Heart right ventricle (tissue), 16 donors: ENCODE results near the gene DAPK1. TPM values are rescaled to one million over a fixed set of nuclear protein-coding genes. Genes with fewer than 3 reads are reported as not detected.

Source experiments
- ATAC-seq, 8 donors: fragments of 200-7000 bp; cut with Tn5 transposase; one replicate each; pipeline ENCODE4 v1.9.1; 2020; ENCODE audit warnings: mild to moderate bottlenecking in 8 of 8, moderate library complexity in 8 of 8, moderate number of reproducible peaks in 1 of 8
- DNase-seq, 2 donors: peaks; one replicate each; pipeline ENCODE4 v3.0.0-alpha.2; 2020
- H3K27ac ChIP-seq, 10 donors: fragments of 200-600 bp; sonication (generic) in 2 of 10; one replicate each; pipeline versions ENCODE4 v1.5.0 to v1.8.0; 2020 to 2022; ENCODE audit warnings: mild to moderate bottlenecking in 3 of 10
- H3K27me3 ChIP-seq, 7 donors: fragments of 200-600 bp; one replicate each; pipeline ENCODE4 v1.8.0; 2021 to 2022; ENCODE audit warnings: mild to moderate bottlenecking in 2 of 7
- H3K36me3 ChIP-seq, 9 donors: fragments of 200-600 bp; sonication (generic) in 1 of 9; one replicate each; pipeline versions ENCODE4 v1.5.0 to v1.8.0; 2020 to 2022; ENCODE audit warnings: mild to moderate bottlenecking in 2 of 9
- H3K4me1 ChIP-seq, 9 donors: fragments of 200-600 bp; sonication (generic) in 1 of 9; one replicate each; pipeline versions ENCODE4 v1.5.0 to v1.8.0; 2020 to 2022; ENCODE audit warnings: mild to moderate bottlenecking in 4 of 9
- H3K4me3 ChIP-seq, 10 donors: fragments of 200-600 bp; sonication (generic) in 2 of 10; one replicate each; pipeline versions ENCODE4 v1.5.0 to v1.8.0; 2020 to 2022; ENCODE audit warnings: mild to moderate bottlenecking in 7 of 10, moderate library complexity in 2 of 10
- H3K9me3 ChIP-seq, 11 donors: fragments of 200-600 bp in 10 of 11; sonication (generic) in 2 of 11; one replicate each; pipeline versions ENCODE4 v1.5.0 to v1.8.0; 2013 to 2022; ENCODE audit warnings: mild to moderate bottlenecking in 2 of 11, control low read depth in 1 of 11, moderate library complexity in 1 of 11
- CTCF ChIP-seq, 9 donors: fragments of 200-600 bp; sonication (generic) in 2 of 9; IDR thresholded peaks; one replicate each; pipeline versions ENCODE4 v1.5.0 to v1.8.0; 2021 to 2022; ENCODE audit warnings: antibody characterized with exemption in 9 of 9, mild to moderate bottlenecking in 5 of 9, moderate library complexity in 1 of 9
- WGBS, 2 donors: extraction: QIAGEN DNeasy Blood & Tissue Kit; methylation state at CpG; one replicate each; pipeline ENCODE4 v1.1.7; 2013; ENCODE audit warnings: inconsistent platforms in 1 of 2; 5-methylcytosine and 5-hydroxymethylcytosine counted together
- intact Hi-C, 10 donors: fragments of 100-400 bp; cut with DNase I; formaldehyde crosslinking; loops; one replicate each; pipeline versions ENCODE4 v1.11.1 to v1.14.2; 2022
- polyA plus RNA-seq, 2 donors: library from polyadenylated mRNA; stranded (reverse); fragments of 200-250 nt; gene quantifications; one replicate each; pipeline ENCODE4 v1.2.3, GENCODE V29; 2013
- total RNA-seq, 10 donors: library from RNA; stranded (reverse); fragmentation: NEBNext Ultra II Directional in 3 of 10; extraction: Animal tissue kit (Norgen Biotek cat#: 25700) in 3 of 10; gene quantifications; one replicate each; pipeline versions ENCODE4 v1.2.1 to v1.2.4, GENCODE V29; 2021 to 2023
- donor health status: Arrhythmogenic right ventricular cardiomyopathy.
- donor health status: ischemic (EF 13 %, LVEDD 7.1; RV severe dilation, severe dysfunction).
- donor health status: healthy with polysubstance abuse.
- donor health status: DM: no; HTN: yes; CAD: no.
- donor health status: DM: no; HTN: no; CAD: no.
- donor health status: ischemic (EF 25% LVEDD 6.9; RV normal size, moderate dysfunction).
- donor health status: ischemic (EF 25% LVEDD 5.7; RV mildly dilated, moderate dysfunction).
- donor health status: healthy.
- donor health status: DM: yes; HTN: yes; CAD: no.
- donor health status: Ischemic cardiomyopathy.
- donor health status: ischemic (EF 35%, LVEDD 5.7; RV mildly dilated, moderate dysfunction).
- donor health status: nonischemic (EF 11% LVEDD 7.7; RV severe dilation, severe dysfunction).
- donor health status: DM: yes; HTN: yes; CAD: no.
- donor health status: PGD.
- donor health status: ischemic (EF 29% LVEDD 5.4; RV normal size, mild dysfunction).
- donor health status: nonischemic (EF 23%, LVEDD 6.1; RV moderate dilation, normal function).

Gene DAPK1
- total and polyA plus RNA-seq, 12 donors: 1.1 to 15.5 (median 4.2) TPM

- no peak for DNase-seq
- no peak overlapping the region for H3K27ac ChIP-seq
- no peaks in the 10 kb centered on the region for H3K9me3 ChIP-seq
- intact Hi-C loops: no loop called here
- TF ChIP-seq CTCF (IDR thresholded peaks at IDR 0.05): no peak
- H3K36me3 ChIP-seq: peaks cover 0 to 50% (median 25%) of the 10 kb centered on the region in 9 donors
- H3K4me1 ChIP-seq: peaks cover 0 to 31% (median 15%) of the 10 kb centered on the region in 9 donors
- WGBS, 2 donors: 73 to 82% methylated on average over 3 of the region's 3 CpGs
- no peak for ATAC-seq
- H3K27me3 ChIP-seq: peaks cover 0 to 12% (median 4%) of the 10 kb centered on the region in 7 donors
- no peak overlapping the region for H3K4me3 ChIP-seq
Measured at GRCh38 chr9:87732756-87733155, 235.1 kb downstream of the DAPK1 start.

GRCh38 chr9:87733273-87734052 lies 235.8 kb downstream of the DAPK1 start:
- H3K27me3 ChIP-seq: peaks cover 0 to 13% (median 4%) of the 10 kb centered on the region in 7 donors
- intact Hi-C loops: no loop called here
- no peak overlapping the region for H3K27ac ChIP-seq
- no peak for TF ChIP-seq CTCF (IDR thresholded peaks at IDR 0.05)
- DNase-seq (no peak), ATAC-seq (no peak)
- H3K4me3 ChIP-seq: no peak overlapping the region
- WGBS, 2 donors: 89 to 92% methylated on average over 7 of the region's 7 CpGs
- H3K4me1 ChIP-seq: peaks cover 0 to 24% (median 11%) of the 10 kb centered on the region in 9 donors
- peaks cover 0 to 43% (median 18%) of the 10 kb centered on the region in 9 donors for H3K36me3 ChIP-seq
- no peaks in the 10 kb centered on the region for H3K9me3 ChIP-seq

- ATAC-seq (no peak), DNase-seq (no peak)
- TF ChIP-seq CTCF (IDR thresholded peaks at IDR 0.05): no peak
- Histone ChIP-seq H3K27ac (no peak overlapping the region), H3K27me3 (peaks cover 0 to 15% (median 4%) of the 10 kb centered on the region in 7 donors), H3K9me3 (no peaks in the 10 kb centered on the region), H3K4me3 (no peak overlapping the region), H3K36me3 (peaks cover 0 to 36% (median 17%) of the 10 kb centered on the region in 9 donors), H3K4me1 (peaks cover 0 to 18% (median 6%) of the 10 kb centered on the region in 9 donors)
- WGBS, 2 donors: 53 to 63% methylated on average over 2 of the region's 2 CpGs
- intact Hi-C loops: no loop called here
Measured at GRCh38 chr9:87734106-87734505, 236.4 kb downstream of the DAPK1 start.

DNA sequence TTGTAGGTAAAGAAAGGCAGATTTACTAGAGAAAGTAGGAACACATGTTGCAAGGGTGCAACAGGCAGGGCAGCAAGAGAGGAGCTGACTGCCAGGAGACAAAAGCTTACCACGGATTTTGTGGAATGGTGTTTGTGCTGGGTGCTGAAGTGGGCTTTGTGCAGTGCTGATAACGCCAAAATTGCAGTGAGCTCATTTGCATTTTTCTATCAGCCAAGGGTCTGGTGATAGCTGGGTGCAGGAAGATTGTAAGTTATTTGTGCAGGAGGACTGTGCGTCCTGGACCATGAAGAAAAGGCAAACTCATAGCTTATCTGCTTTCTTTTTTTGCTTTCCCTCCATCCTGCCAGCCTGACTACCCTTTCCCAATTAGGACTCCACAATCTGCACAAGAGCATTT lies 241.9 kb downstream of the DAPK1 start:
- intact Hi-C loops: no loop called here
- 53 to 58% methylated on average over 3 of the region's 3 CpGs for WGBS, 2 donors

More for the DNA sequence above, 241.9 kb downstream of the DAPK1 start:
- no peak for TF ChIP-seq CTCF (IDR thresholded peaks at IDR 0.05)
- DNase-seq: no peak
- no peak overlapping the region for H3K4me3 ChIP-seq
- no peaks in the 10 kb centered on the region for H3K4me1 ChIP-seq
- ATAC-seq: no peak
- H3K9me3 ChIP-seq: peaks cover 0 to 24% (median 8%) of the 10 kb centered on the region in 11 donors
- peaks cover 0 to 24% (median 8%) of the 10 kb centered on the region in 7 donors for H3K27me3 ChIP-seq
- H3K36me3 ChIP-seq: no peaks in the 10 kb centered on the region
- no peak overlapping the region for H3K27ac ChIP-seq
